K562 (cell line): ENCODE results near the gene GBP1. TPM values are rescaled to one million over a fixed set of nuclear protein-coding genes. Genes with fewer than 3 reads are reported as not detected.

Experiments
- ATAC-seq: fragments of 200-7000 bp; cut with Tn5 transposase; 3 replicates; pipeline ENCODE4 v1.9.1; 2020; ENCODE audit warnings: moderate library complexity
- BruUV-seq: library from RNA; stranded (reverse); fragments of 400-500 nt; replicated peaks from 2 replicates; lab custom pipeline; 2021; lab: Mats Ljungman, UMichigan
- CTCF ChIA-PET: fragments of 300-600 bp; formaldehyde crosslinking; extraction: SDS; loops from one replicate; lab custom pipeline; 2021; ENCODE audit warnings: low intra/inter-chr PET ratio; lab: Yijun Ruan, JAX
- POLR2A ChIA-PET: fragments of 300-600, 350-650 bp; sonication (Branson Sonifier 250); formaldehyde crosslinking; extraction: SDS; loops from one replicate; lab custom pipeline; 2021; ENCODE audit warnings: antibody characterized with exemption, inconsistent platforms; lab: Yijun Ruan, JAX
- DNase-seq, 4 experiments: peaks; one replicate each; pipeline versions ENCODE4 v3.0.0 to v3.0.0-alpha.2; 2011 to 2018; ENCODE audit warnings: low spot score in 3 of 4, mixed read lengths in 3 of 4; ENCODE audit errors: extremely low read depth in 1 of 4
- FAIRE-seq: peaks from 2 replicates; lab custom pipeline; 2011; peaks lifted over from hg19 to GRCh38; lab: Jason Lieb, UNC
- H2AFZ ChIP-seq: 2 replicates; pipeline ENCODE4 v1.6.0; 2011; ENCODE audit warnings: low read depth, low read length, control low read depth, inconsistent platforms
- H3K27ac ChIP-seq: fragments of 200-600 bp; 3 replicates; pipeline ENCODE4 v1.8.0; 2011; ENCODE audit warnings: low read depth, mild to moderate bottlenecking, control low read depth, inconsistent platforms, low read length, moderate library complexity, mixed read lengths; ENCODE audit errors: extremely low read depth
- H3K27me3 ChIP-seq, 2 experiments: fragments of 300-600 bp in 1 of 2; 2 replicates in 1 of 2; 3 replicates in 1 of 2; pipeline versions ENCODE4 v1.6.0 to v1.8.0; 2011; ENCODE audit warnings: inconsistent platforms in 2 of 2, low read length in 2 of 2, mild to moderate bottlenecking in 1 of 2, mixed read lengths in 1 of 2, moderate library complexity in 1 of 2; ENCODE audit not compliant: control insufficient read depth in 2 of 2, insufficient read depth in 2 of 2
- H3K36me3 ChIP-seq: fragments of 300-600 bp; 3 replicates; pipeline ENCODE4 v1.8.0; 2011; ENCODE audit warnings: mild to moderate bottlenecking, low read length, inconsistent platforms; ENCODE audit not compliant: control insufficient read depth, insufficient read depth
- H3K4me1 ChIP-seq, 2 experiments: fragments of 200-600 bp in 1 of 2; replicated peaks in 1 of 2; 2 replicates in 1 of 2; 3 replicates in 1 of 2; pipeline versions ENCODE4 v1.5.1 to v1.8.0; 2011; ENCODE audit warnings: inconsistent platforms in 2 of 2, low read length in 2 of 2, mild to moderate bottlenecking in 1 of 2, mixed read lengths in 1 of 2, moderate library complexity in 1 of 2; ENCODE audit not compliant: control insufficient read depth in 2 of 2, insufficient read depth in 2 of 2
- H3K4me2 ChIP-seq: 2 replicates; pipeline ENCODE4 v1.6.1; 2011; ENCODE audit warnings: low read length, control low read depth, inconsistent platforms, mixed read lengths; ENCODE audit not compliant: insufficient read depth
- H3K4me3 ChIP-seq: fragments of 200-600 bp; sonication (generic), shearing (Covaris generic); 2 replicates; pipeline ENCODE4 v1.5.1; 2016; ENCODE audit warnings: control low read depth, inconsistent platforms
- H3K79me2 ChIP-seq: fragments of 200-600 bp; 3 replicates; pipeline ENCODE4 v1.8.0; 2011; ENCODE audit warnings: low read length, inconsistent platforms; ENCODE audit not compliant: control insufficient read depth, insufficient read depth
- H3K9ac ChIP-seq, 2 experiments: 2 replicates each; pipeline versions ENCODE4 v1.6.0 to v1.6.1; 2011; ENCODE audit warnings: low read depth in 2 of 2, low read length in 2 of 2, control low read depth in 1 of 2, inconsistent platforms in 1 of 2, mild to moderate bottlenecking in 1 of 2, mixed read lengths in 1 of 2; ENCODE audit not compliant: insufficient read depth in 1 of 2
- H3K9me1 ChIP-seq: one replicate; pipeline ENCODE4 v1.6.0; 2011; ENCODE audit warnings: inconsistent platforms, mild to moderate bottlenecking, low read length, moderate library complexity; ENCODE audit not compliant: control insufficient read depth, insufficient read depth
- H3K9me3 ChIP-seq: replicated peaks from 2 replicates; pipeline ENCODE4 v1.5.1; 2011; ENCODE audit warnings: low read depth, low read length, inconsistent platforms; ENCODE audit not compliant: control insufficient read depth, insufficient read depth
- H4K20me1 ChIP-seq: replicated peaks from 2 replicates; pipeline ENCODE4 v1.6.1; 2011; ENCODE audit warnings: low read length, inconsistent platforms, mixed read lengths; ENCODE audit not compliant: control insufficient read depth, insufficient read depth
- CEBPB ChIP-seq: fragments of 450-650 bp; IDR thresholded peaks from 2 replicates; pipeline ENCODE4 v1.6.1; 2016; ENCODE audit warnings: missing genetic modification characterization, missing compliant biosample characterization
- CEBPG ChIP-seq, 3 experiments: fragments of 200-800 bp in 1 of 3; sonication (Bioruptor generic) in 1 of 3; sonication (generic) in 1 of 3; formaldehyde crosslinking in 1 of 3; IDR thresholded peaks in 2 of 3; conservative IDR thresholded peaks in 1 of 3; 2 replicates each; pipeline versions ENCODE4 v1.6.1 to v1.8.0; 2016 to 2022; ENCODE audit warnings: missing compliant biosample characterization in 2 of 3, missing genetic modification characterization in 2 of 3, mild to moderate bottlenecking in 1 of 3, missing genetic modification reagents in 1 of 3
- ELF1 ChIP-seq: fragments of 200-800 bp; sonication (Bioruptor generic); IDR thresholded peaks from 2 replicates; pipeline ENCODE4 v1.6.1; 2016; ENCODE audit warnings: missing genetic modification characterization, missing compliant biosample characterization
- ETV1 ChIP-seq: fragments of 450-650 bp; conservative IDR thresholded peaks from 2 replicates; pipeline ENCODE4 v1.6.1; 2016; ENCODE audit warnings: missing genetic modification characterization, control low read depth, low read depth, missing compliant biosample characterization
- FOSL1 ChIP-seq: fragments of 200-800 bp; sonication (Bioruptor generic); conservative IDR thresholded peaks from 2 replicates; pipeline ENCODE4 v1.6.1; 2016; ENCODE audit warnings: missing genetic modification characterization, missing compliant biosample characterization
- FOXA3 ChIP-seq, 2 experiments: fragments of 450-650 bp in 1 of 2; sonication (generic) in 1 of 2; formaldehyde crosslinking; IDR thresholded peaks in 1 of 2; conservative IDR thresholded peaks in 1 of 2; 2 replicates each; pipeline versions ENCODE4 v1.4.0 to v1.8.0; 2020 to 2022; ENCODE audit warnings: mild to moderate bottlenecking in 2 of 2, missing genetic modification reagents in 1 of 2
- GABPA ChIP-seq: fragments of 200-800 bp; sonication (Bioruptor generic); conservative IDR thresholded peaks from 2 replicates; pipeline ENCODE4 v1.6.1; 2016; ENCODE audit warnings: low read depth, missing genetic modification characterization, missing compliant biosample characterization
- TARDBP ChIP-seq: fragments of 450-650 bp; IDR thresholded peaks from 2 replicates; pipeline ENCODE4 v1.6.1; 2016
- ZNF311 ChIP-seq: fragments of 250-450 bp; sonication (Bioruptor Pico); IDR thresholded peaks from 2 replicates; pipeline ENCODE4 v1.4.0; 2020; ENCODE audit warnings: mild to moderate bottlenecking, moderate library complexity
- WGBS: fragments of 100-300 bp; shearing (Covaris generic); methylation state at CpG from one replicate; pipeline ENCODE4 v1.1.6; 2016; ENCODE audit warnings: low coverage, mixed read lengths; ENCODE audit not compliant: insufficient coverage; ENCODE audit errors: missing lambda C conversion rate; 5-methylcytosine and 5-hydroxymethylcytosine counted together
- in situ Hi-C: fragments of 300-500 bp; cut with MboI; formaldehyde crosslinking; loops from 4 replicates; pipeline ENCODE4 v1.15.0; 2018; ENCODE audit warnings: inconsistent platforms, mixed read lengths
- intact Hi-C: fragments of 100-400 bp; cut with micrococcal nuclease; formaldehyde crosslinking; loops from 2 replicates; pipeline ENCODE4 v1.14.2; 2022
- polyA plus RNA-seq, 8 experiments: library from polyadenylated mRNA; depleted of rRNA in 4 of 8; stranded (reverse) in 5 of 8; unstranded in 3 of 8; fragments of >200 nt; fragmentation: Nextera tagmentation in 2 of 8; fragmentation: Illumina TruSeq in 1 of 8; extraction: Ambion mirVana in 2 of 8; extraction: Trizol in 1 of 8; gene quantifications; 2 replicates each; pipeline versions ENCODE4 v1.2.1 to v1.2.3, GENCODE V29; 2011 to 2014; ENCODE audit warnings: inconsistent platforms in 1 of 8, missing spikeins in 1 of 8
- total RNA-seq, 7 experiments: library from RNA; depleted of rRNA in 6 of 7; stranded (reverse); fragments of >200 nt in 6 of 7; fragmentation: Illumina TruSeq in 2 of 7; extraction: Trizol in 2 of 7; gene quantifications; 2 replicates each; pipeline versions ENCODE4 v1.2.1 to v1.2.3, GENCODE V29; 2011 to 2021; ENCODE audit warnings: low replicate concordance in 1 of 7
- TF ChIP-seq, protein P1 (sequence below), 3 experiments: fragments of 200-800 bp in 1 of 3; fragments of 250-450 bp in 1 of 3; fragments of 450-650 bp in 1 of 3; sonication (Bioruptor Pico) in 1 of 3; sonication (Bioruptor generic) in 1 of 3; formaldehyde crosslinking in 1 of 3; IDR thresholded peaks; 2 replicates each; pipeline versions ENCODE4 v1.6.1 to v1.8.0; 2016 to 2022; ENCODE audit warnings: mild to moderate bottlenecking in 2 of 3, missing genetic modification characterization in 2 of 3, missing compliant biosample characterization in 1 of 3, moderate library complexity in 1 of 3

GBP1 gene
- total and polyA plus RNA-seq, 9 of the 15 experiments (the other 6 are each of a cell fraction or from before 2014, with no cell fraction given) = not detected

DNA sequence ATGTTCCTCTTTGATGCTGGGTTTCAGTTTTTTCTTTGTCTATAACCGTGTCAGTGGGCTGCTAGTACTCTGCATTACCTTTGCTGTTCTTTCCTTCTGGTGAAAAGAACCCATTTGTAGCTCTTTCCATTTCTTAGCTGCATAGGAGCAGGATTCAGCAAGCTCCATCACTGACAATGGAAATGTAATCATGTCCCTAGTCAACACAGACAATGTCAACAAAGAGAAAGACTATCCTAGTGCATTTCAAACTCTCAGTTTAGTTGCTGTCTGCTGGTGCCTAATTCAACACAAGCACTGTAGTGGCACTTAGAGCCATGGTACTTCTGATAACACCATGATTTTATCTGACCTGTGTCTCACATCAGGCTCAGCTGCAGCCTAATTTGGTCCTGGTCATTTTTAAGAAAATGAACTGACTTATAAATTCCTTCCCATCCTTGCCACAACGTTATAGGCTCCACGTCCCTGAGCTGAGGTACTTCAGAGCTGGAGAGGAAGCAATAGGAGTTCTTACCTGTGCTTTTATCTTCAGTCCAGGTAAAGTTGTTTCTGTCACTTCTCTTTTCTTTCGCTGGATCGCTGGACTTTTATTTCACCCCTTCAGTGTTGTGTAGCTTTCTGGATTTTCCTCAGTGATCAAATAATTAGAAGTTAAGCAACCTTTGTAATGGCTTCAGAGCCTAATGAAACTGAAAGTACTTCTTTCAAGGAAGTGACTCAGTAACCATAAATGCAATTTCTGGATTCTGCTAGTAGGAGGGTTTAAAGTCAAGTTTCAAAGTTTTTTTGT, 42.6 kb downstream of the GBP1 start, which contains the start of gene GBP3:
Gene GBP3, minus strand, starts transcription at position 700 of the 793 bp plus-strand sequence. CDS start 2,145 bp downstream, outside the sequence.
- CTCF ChIA-PET = no interaction called here
- Histone ChIP-seq H3K9me3 (no peaks in the 10 kb centered on the region), H3K4me2 (0 out of 2 replicates have a peak within 1 kb of the TSS, but pooled peaks have one; percentile 18), H3K27ac (no peak within 1 kb of the TSS), H4K20me1 (no peaks in the 10 kb centered on the region), H3K27me3 (peaks cover 0 to 4% of the 10 kb centered on the region in 2 experiments; a peak in 1 of 5 replicates), H3K4me1 (no peaks in the 10 kb centered on the region; a peak in 1 of 5 replicates), H3K36me3 (no peaks in the 10 kb centered on the region), H3K9ac (no peak within 1 kb of the TSS), H3K79me2 (no peaks in the 10 kb centered on the region), H3K9me1 (no peaks in the 10 kb centered on the region), H3K4me3 (no peak within 1 kb of the TSS), H2AFZ (no peak within 1 kb of the TSS; the same call in 1 of the 2 replicates)
- no peak for TF ChIP-seq TARDBP
- TF ChIP-seq GABPA (tag) = 0 out of 2 replicates have a peak, but pooled peaks have one; percentile 24
- 0 out of 2 replicates have a peak, but pooled peaks have one; percentile 30 for TF ChIP-seq ETV1
- TF ChIP-seq, protein P1, sequence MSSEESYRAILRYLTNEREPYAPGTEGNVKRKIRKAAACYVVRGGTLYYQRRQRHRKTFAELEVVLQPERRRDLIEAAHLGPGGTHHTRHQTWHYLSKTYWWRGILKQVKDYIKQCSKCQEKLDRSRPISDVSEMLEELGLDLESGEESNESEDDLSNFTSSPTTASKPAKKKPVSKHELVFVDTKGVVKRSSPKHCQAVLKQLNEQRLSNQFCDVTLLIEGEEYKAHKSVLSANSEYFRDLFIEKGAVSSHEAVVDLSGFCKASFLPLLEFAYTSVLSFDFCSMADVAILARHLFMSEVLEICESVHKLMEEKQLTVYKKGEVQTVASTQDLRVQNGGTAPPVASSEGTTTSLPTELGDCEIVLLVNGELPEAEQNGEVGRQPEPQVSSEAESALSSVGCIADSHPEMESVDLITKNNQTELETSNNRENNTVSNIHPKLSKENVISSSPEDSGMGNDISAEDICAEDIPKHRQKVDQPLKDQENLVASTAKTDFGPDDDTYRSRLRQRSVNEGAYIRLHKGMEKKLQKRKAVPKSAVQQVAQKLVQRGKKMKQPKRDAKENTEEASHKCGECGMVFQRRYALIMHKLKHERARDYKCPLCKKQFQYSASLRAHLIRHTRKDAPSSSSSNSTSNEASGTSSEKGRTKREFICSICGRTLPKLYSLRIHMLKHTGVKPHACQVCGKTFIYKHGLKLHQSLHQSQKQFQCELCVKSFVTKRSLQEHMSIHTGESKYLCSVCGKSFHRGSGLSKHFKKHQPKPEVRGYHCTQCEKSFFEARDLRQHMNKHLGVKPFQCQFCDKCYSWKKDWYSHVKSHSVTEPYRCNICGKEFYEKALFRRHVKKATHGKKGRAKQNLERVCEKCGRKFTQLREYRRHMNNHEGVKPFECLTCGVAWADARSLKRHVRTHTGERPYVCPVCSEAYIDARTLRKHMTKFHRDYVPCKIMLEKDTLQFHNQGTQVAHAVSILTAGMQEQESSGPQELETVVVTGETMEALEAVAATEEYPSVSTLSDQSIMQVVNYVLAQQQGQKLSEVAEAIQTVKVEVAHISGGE (CRISPR knock-in tag; IDR thresholded peaks at IDR 0.05) = no peak
- no peak for TF ChIP-seq ZNF311 (CRISPR knock-in tag)
- TF ChIP-seq FOSL1 (tag) = no peak; the same call in 1 of the 2 replicates
- peak in 1 of 2 experiments; percentile 53; a peak in 2 of 4 replicates for TF ChIP-seq FOXA3 (CRISPR knock-in tag; conservative IDR thresholded peaks at IDR 0.05 in 1 of 2, IDR thresholded peaks at IDR 0.05 in 1 of 2)
- peak; percentile 10; the same call in 1 of the 2 replicates for TF ChIP-seq ELF1
- TF ChIP-seq CEBPG (CRISPR knock-in tag; IDR thresholded peaks at IDR 0.05) = no peak
- peak; percentile 69 to 94 for TF ChIP-seq CEBPG (tag; conservative IDR thresholded peaks at IDR 0.05 in 1 of 2, IDR thresholded peaks at IDR 0.05 in 1 of 2)
- peak; percentile 32; the same call in 1 of the 2 replicates for TF ChIP-seq CEBPB
- in situ Hi-C loops (no loop called here), intact Hi-C loops (no loop called here)
- POLR2A ChIA-PET = interaction anchor here (0.8 to 1.4 kb wide), 2 partner anchors 13 to 31 kb away, joined by 3 to 4 read pairs; no protein-coding TSS in a partner anchor
- DNase-seq (no peak), ATAC-seq (no peak), FAIRE-seq (no peak)
- whole genome bisulfite sequencing = 0% methylated on average over 5 of the region's 5 CpGs
- BruUV-seq = no TSS peak
